ENCODE results near the gene NFATC1. TPM values are rescaled to one million over a fixed set of nuclear protein-coding genes. Genes with fewer than 3 reads are reported as not detected.
A peak's percentile ranks its signal among the peaks of the same experiment; 100 is the strongest.

NFATC1 gene
- total and polyA plus RNA-seq, 9 donors, result 7.0 to 17.1 (median 12.6) TPM

GRCh38 chr18:79529991-79530390, 134.3 kb downstream of the NFATC1 start:
- peaks cover 27% of the 10 kb centered on the region for H3K27me3 ChIP-seq (ENCODE audit: control insufficient read depth, insufficient read depth, low read length)
- H3K36me3 ChIP-seq (ENCODE audit: control insufficient read depth, insufficient read depth, low read length), result peaks cover 14% of the 10 kb centered on the region
- no peaks in the 10 kb centered on the region for H3K9me3 ChIP-seq (replicated peaks; ENCODE audit: control insufficient read depth, low read depth, low read length)
- H3K4me1 ChIP-seq (ENCODE audit: control insufficient read depth, insufficient read depth, low read length), result peaks cover 16% of the 10 kb centered on the region
- H3K27ac ChIP-seq (ENCODE audit: low read length), result no peak overlapping the region
- 81% methylated on average over 22 of the region's 24 CpGs for WGBS (ENCODE audit: insufficient coverage)
- no peak for DNase-seq
- H3K4me3 ChIP-seq (ENCODE audit: low read length), result no peak overlapping the region

GRCh38 chr18:79530821-79531220, 135.1 kb downstream of the NFATC1 start:
- Histone ChIP-seq H3K27ac (ENCODE audit: low read length) (no peak overlapping the region), H3K9me3 (replicated peaks; ENCODE audit: control insufficient read depth, low read depth, low read length) (no peaks in the 10 kb centered on the region), H3K4me3 (ENCODE audit: low read length) (no peak overlapping the region), H3K27me3 (ENCODE audit: control insufficient read depth, insufficient read depth, low read length) (peaks cover 30% of the 10 kb centered on the region), H3K4me1 (ENCODE audit: control insufficient read depth, insufficient read depth, low read length) (peaks cover 13% of the 10 kb centered on the region), H3K36me3 (ENCODE audit: control insufficient read depth, insufficient read depth, low read length) (peaks cover 14% of the 10 kb centered on the region)
- WGBS (ENCODE audit: insufficient coverage), result 86% methylated on average over 18 of the region's 18 CpGs
- no peak for DNase-seq

GRCh38 chr18:79531386-79531785, 135.7 kb downstream of the NFATC1 start:
- Histone ChIP-seq H3K36me3 (ENCODE audit: control insufficient read depth, insufficient read depth, low read length) (peaks cover 14% of the 10 kb centered on the region), H3K4me1 (ENCODE audit: control insufficient read depth, insufficient read depth, low read length) (peaks cover 7% of the 10 kb centered on the region), H3K27ac (ENCODE audit: low read length) (no peak overlapping the region), H3K4me3 (ENCODE audit: low read length) (no peak overlapping the region), H3K9me3 (replicated peaks; ENCODE audit: control insufficient read depth, low read depth, low read length) (no peaks in the 10 kb centered on the region), H3K27me3 (ENCODE audit: control insufficient read depth, insufficient read depth, low read length) (peaks cover 30% of the 10 kb centered on the region)
- 82% methylated on average over 20 of the region's 20 CpGs for WGBS (ENCODE audit: insufficient coverage)
- no peak for DNase-seq

GRCh38 chr18:79531926-79532312, 136.2 kb downstream of the NFATC1 start:
- 64% methylated on average over 4 of the region's 18 CpGs for WGBS (ENCODE audit: insufficient coverage)
- no peak overlapping the region for H3K27ac ChIP-seq (ENCODE audit: low read length)
- no peaks in the 10 kb centered on the region for H3K9me3 ChIP-seq (replicated peaks; ENCODE audit: control insufficient read depth, low read depth, low read length)
- no peak for DNase-seq
- peaks cover 6% of the 10 kb centered on the region for H3K4me1 ChIP-seq (ENCODE audit: control insufficient read depth, insufficient read depth, low read length)
- peaks cover 14% of the 10 kb centered on the region for H3K36me3 ChIP-seq (ENCODE audit: control insufficient read depth, insufficient read depth, low read length)
- H3K27me3 ChIP-seq (ENCODE audit: control insufficient read depth, insufficient read depth, low read length), result peaks cover 30% of the 10 kb centered on the region
- no peak overlapping the region for H3K4me3 ChIP-seq (ENCODE audit: low read length)

GRCh38 chr18:79532313-79533007, 136.7 kb downstream of the NFATC1 start:
- H3K9me3 ChIP-seq (replicated peaks; ENCODE audit: control insufficient read depth, low read depth, low read length), result peaks cover 1% of the 10 kb centered on the region
- peaks cover 14% of the 10 kb centered on the region for H3K36me3 ChIP-seq (ENCODE audit: control insufficient read depth, insufficient read depth, low read length)
- peaks cover 6% of the 10 kb centered on the region for H3K4me1 ChIP-seq (ENCODE audit: control insufficient read depth, insufficient read depth, low read length)
- no peak overlapping the region for H3K27ac ChIP-seq (ENCODE audit: low read length)
- H3K27me3 ChIP-seq (ENCODE audit: control insufficient read depth, insufficient read depth, low read length), result peaks cover 30% of the 10 kb centered on the region
- no peak overlapping the region for H3K4me3 ChIP-seq (ENCODE audit: low read length)
- WGBS (ENCODE audit: insufficient coverage), result 63% methylated on average over 24 of the region's 34 CpGs
- peak; percentile 64 for DNase-seq

GRCh38 chr18:79533146-79533545, 137.4 kb downstream of the NFATC1 start:
- peaks cover 8% of the 10 kb centered on the region for H3K36me3 ChIP-seq (ENCODE audit: control insufficient read depth, insufficient read depth, low read length)
- peaks cover 8% of the 10 kb centered on the region for H3K9me3 ChIP-seq (replicated peaks; ENCODE audit: control insufficient read depth, low read depth, low read length)
- DNase-seq, result no peak
- H3K4me3 ChIP-seq (ENCODE audit: low read length), result no peak overlapping the region
- H3K27me3 ChIP-seq (ENCODE audit: control insufficient read depth, insufficient read depth, low read length), result peaks cover 33% of the 10 kb centered on the region
- no peak overlapping the region for H3K27ac ChIP-seq (ENCODE audit: low read length)
- 83% methylated on average over 13 of the region's 13 CpGs for WGBS (ENCODE audit: insufficient coverage)
- H3K4me1 ChIP-seq (ENCODE audit: control insufficient read depth, insufficient read depth, low read length), result peaks cover 6% of the 10 kb centered on the region

GRCh38 chr18:79533591-79533990, 137.9 kb downstream of the NFATC1 start:
- peaks cover 6% of the 10 kb centered on the region for H3K4me1 ChIP-seq (ENCODE audit: control insufficient read depth, insufficient read depth, low read length)
- DNase-seq, result no peak
- H3K27ac ChIP-seq (ENCODE audit: low read length), result no peak overlapping the region
- peaks cover 8% of the 10 kb centered on the region for H3K36me3 ChIP-seq (ENCODE audit: control insufficient read depth, insufficient read depth, low read length)
- H3K9me3 ChIP-seq (replicated peaks; ENCODE audit: control insufficient read depth, low read depth, low read length), result peaks cover 9% of the 10 kb centered on the region
- no peak overlapping the region for H3K4me3 ChIP-seq (ENCODE audit: low read length)
- WGBS (ENCODE audit: insufficient coverage), result 83% methylated on average over 9 of the region's 9 CpGs
- H3K27me3 ChIP-seq (ENCODE audit: control insufficient read depth, insufficient read depth, low read length), result peaks cover 33% of the 10 kb centered on the region

GRCh38 chr18:79534356-79534755, 138.6 kb downstream of the NFATC1 start:
- DNase-seq, result no peak
- H3K27ac ChIP-seq (ENCODE audit: low read length), result no peak overlapping the region
- H3K4me3 ChIP-seq (ENCODE audit: low read length), result no peak overlapping the region
- peaks cover 29% of the 10 kb centered on the region for H3K27me3 ChIP-seq (ENCODE audit: control insufficient read depth, insufficient read depth, low read length)
- H3K9me3 ChIP-seq (replicated peaks; ENCODE audit: control insufficient read depth, low read depth, low read length), result peaks cover 9% of the 10 kb centered on the region
- H3K36me3 ChIP-seq (ENCODE audit: control insufficient read depth, insufficient read depth, low read length), result peaks cover 2% of the 10 kb centered on the region
- WGBS (ENCODE audit: insufficient coverage), result 74% methylated on average over 12 of the region's 13 CpGs
- peaks cover 6% of the 10 kb centered on the region for H3K4me1 ChIP-seq (ENCODE audit: control insufficient read depth, insufficient read depth, low read length)

- H3K9me3 ChIP-seq (replicated peaks; ENCODE audit: control insufficient read depth, low read depth, low read length), result peaks cover 9% of the 10 kb centered on the region
- H3K36me3 ChIP-seq (ENCODE audit: control insufficient read depth, insufficient read depth, low read length), result no peaks in the 10 kb centered on the region
- no peak for DNase-seq
- H3K27ac ChIP-seq (ENCODE audit: low read length), result no peak overlapping the region
- H3K4me1 ChIP-seq (ENCODE audit: control insufficient read depth, insufficient read depth, low read length), result peaks cover 3% of the 10 kb centered on the region
- no peak overlapping the region for H3K4me3 ChIP-seq (ENCODE audit: low read length)
- peaks cover 15% of the 10 kb centered on the region for H3K27me3 ChIP-seq (ENCODE audit: control insufficient read depth, insufficient read depth, low read length)
- over 99% methylated on average over 6 of the region's 8 CpGs for WGBS (ENCODE audit: insufficient coverage)
Measured at GRCh38 chr18:79537758-79538157, 142.0 kb downstream of the NFATC1 start.

- Histone ChIP-seq H3K36me3 (ENCODE audit: control insufficient read depth, insufficient read depth, low read length) (no peaks in the 10 kb centered on the region), H3K27me3 (ENCODE audit: control insufficient read depth, insufficient read depth, low read length) (peaks cover 10% of the 10 kb centered on the region), H3K4me1 (ENCODE audit: control insufficient read depth, insufficient read depth, low read length) (peaks cover 3% of the 10 kb centered on the region), H3K9me3 (replicated peaks; ENCODE audit: control insufficient read depth, low read depth, low read length) (peaks cover 9% of the 10 kb centered on the region), H3K4me3 (ENCODE audit: low read length) (no peak overlapping the region), H3K27ac (ENCODE audit: low read length) (no peak overlapping the region)
- DNase-seq, result no peak
- WGBS (ENCODE audit: insufficient coverage), result 96% methylated on average over 8 of the region's 12 CpGs
Measured at GRCh38 chr18:79538635-79539034, 142.9 kb downstream of the NFATC1 start.

All from muscle of leg (tissue), 11 donors.